HepG2 (cell line): ENCODE measurements around the gene NT5DC2. TPM values are rescaled to one million over a fixed set of nuclear protein-coding genes. Genes with fewer than 3 reads are reported as not detected.
A peak's percentile ranks its signal among the peaks of the same experiment; 100 is the strongest.

Experiments
- GPN1 ChIP-seq: sonication (generic); formaldehyde crosslinking; IDR thresholded peaks from 2 replicates; pipeline ENCODE4 v1.5.1; 2020; ENCODE audit warnings: missing genetic modification reagents, borderline replicate concordance
- HMGA1 ChIP-seq: sonication (generic); formaldehyde crosslinking; conservative IDR thresholded peaks from 2 replicates; pipeline ENCODE4 v1.4.0; 2020; ENCODE audit warnings: missing genetic modification reagents
- HNF4G ChIP-seq, 2 experiments: sonication (generic) in 1 of 2; formaldehyde crosslinking in 1 of 2; IDR thresholded peaks; 2 replicates each; pipeline versions ENCODE4 v1.4.0 to v1.6.1; 2011 to 2020; ENCODE audit warnings: borderline replicate concordance in 2 of 2, low read depth in 2 of 2, mild to moderate bottlenecking in 2 of 2, low read length in 1 of 2, missing genetic modification reagents in 1 of 2, moderate library complexity in 1 of 2
- IRX3 ChIP-seq: sonication (generic); formaldehyde crosslinking; IDR thresholded peaks from 2 replicates; pipeline ENCODE4 v1.8.1; 2023; ENCODE audit warnings: mild to moderate bottlenecking, low read depth, missing genetic modification reagents, borderline replicate concordance
- NCOR1 ChIP-seq: fragments of 200-600 bp; sonication (generic); IDR thresholded peaks from 2 replicates; pipeline ENCODE4 v1.7.0; 2017; ENCODE audit warnings: antibody characterized with exemption, low read length, borderline replicate concordance
- NFRKB ChIP-seq: fragments of 450-650 bp; IDR thresholded peaks from 2 replicates; pipeline ENCODE4 v1.6.1; 2017
- RELA ChIP-seq: sonication (generic); formaldehyde crosslinking; IDR thresholded peaks from 2 replicates; pipeline ENCODE4 v1.4.0; 2020; ENCODE audit warnings: missing genetic modification reagents
- TEF ChIP-seq: sonication (generic); formaldehyde crosslinking; IDR thresholded peaks from 2 replicates; pipeline ENCODE4 v1.5.0; 2020; ENCODE audit warnings: missing genetic modification reagents
- ZBTB20 ChIP-seq: sonication (generic); formaldehyde crosslinking; IDR thresholded peaks from 2 replicates; pipeline ENCODE4 v1.8.1; 2023; ENCODE audit warnings: missing genetic modification reagents, low read depth, mild to moderate bottlenecking, borderline replicate concordance
- ZBTB33 ChIP-seq: sonication (generic); formaldehyde crosslinking; IDR thresholded peaks from 2 replicates; pipeline ENCODE4 v1.4.0; 2020; ENCODE audit warnings: missing genetic modification reagents
- ZNF160 ChIP-seq: sonication (generic); formaldehyde crosslinking; IDR thresholded peaks from 2 replicates; pipeline ENCODE4 v1.8.0; 2022; ENCODE audit warnings: mild to moderate bottlenecking, inconsistent platforms, missing genetic modification reagents
- ZNF274 ChIP-seq: sonication (generic); formaldehyde crosslinking; IDR thresholded peaks from 2 replicates; pipeline ENCODE4 v1.5.1; 2020; ENCODE audit warnings: mild to moderate bottlenecking, missing genetic modification reagents
- ZNF44 ChIP-seq: sonication (generic); formaldehyde crosslinking; IDR thresholded peaks from 2 replicates; pipeline ENCODE4 v1.5.1; 2020; ENCODE audit warnings: mild to moderate bottlenecking, missing genetic modification reagents
- ZNF468 ChIP-seq: sonication (generic); formaldehyde crosslinking; IDR thresholded peaks from 2 replicates; pipeline ENCODE4 v1.8.0; 2022; ENCODE audit warnings: mild to moderate bottlenecking, moderate library complexity, missing genetic modification reagents
- ZNF569 ChIP-seq: sonication (generic); formaldehyde crosslinking; IDR thresholded peaks from 2 replicates; pipeline ENCODE4 v1.5.0; 2020; ENCODE audit warnings: mild to moderate bottlenecking, missing genetic modification reagents, moderate library complexity, borderline replicate concordance
- ZNF615 ChIP-seq: sonication (generic); formaldehyde crosslinking; IDR thresholded peaks from 2 replicates; pipeline ENCODE4 v1.5.0; 2020; ENCODE audit warnings: mild to moderate bottlenecking, missing genetic modification reagents, borderline replicate concordance
- ZNF644 ChIP-seq: IDR thresholded peaks from 2 replicates; pipeline ENCODE4 v1.6.1; 2016; ENCODE audit warnings: low read depth
- polyA plus RNA-seq, 8 experiments: library from polyadenylated mRNA; depleted of rRNA in 3 of 8; stranded (reverse) in 7 of 8; unstranded in 1 of 8; fragments of >200 nt; fragmentation: Illumina TruSeq in 4 of 8; extraction: Trizol in 4 of 8; gene quantifications; 2 replicates each; pipeline versions ENCODE4 v1.2.1 to v1.2.3, GENCODE V29; 2011 to 2016; ENCODE audit warnings: low read depth in 4 of 8, missing spikeins in 1 of 8, mixed read lengths in 1 of 8; ENCODE audit not compliant: insufficient read depth in 1 of 8
- total RNA-seq, 5 experiments: library from RNA; depleted of rRNA; stranded (reverse); fragments of >200 nt; fragmentation: Illumina TruSeq; extraction: Trizol; gene quantifications; 2 replicates each; pipeline ENCODE4 v1.2.3, GENCODE V29; 2016; ENCODE audit warnings: low read depth in 1 of 5
- TF ChIP-seq, protein P1 (sequence below): sonication (generic); formaldehyde crosslinking; IDR thresholded peaks from 2 replicates; pipeline ENCODE4 v1.5.0; 2020; ENCODE audit warnings: mild to moderate bottlenecking, missing genetic modification reagents
- TF ChIP-seq, protein P2 (sequence below): IDR thresholded peaks from 2 replicates; pipeline ENCODE4 v1.6.1; 2016; ENCODE audit warnings: low read depth, missing genetic modification reagents, missing compliant biosample characterization

The NT5DC2 gene
- total and polyA plus RNA-seq, 2 of the 13 experiments (the other 11 are each of a cell fraction or from before 2014, with no cell fraction given) = 131 to 240 TPM

GRCh38 chr3:52533623-52534280 is at the start of gene NT5DC2 (continued):
- no peak for TF ChIP-seq GPN1 (CRISPR knock-in tag)
- TF ChIP-seq ZNF160 = no peak
- TF ChIP-seq NFRKB = no peak
- no peak for TF ChIP-seq RELA (CRISPR knock-in tag)
- TF ChIP-seq, protein P1, sequence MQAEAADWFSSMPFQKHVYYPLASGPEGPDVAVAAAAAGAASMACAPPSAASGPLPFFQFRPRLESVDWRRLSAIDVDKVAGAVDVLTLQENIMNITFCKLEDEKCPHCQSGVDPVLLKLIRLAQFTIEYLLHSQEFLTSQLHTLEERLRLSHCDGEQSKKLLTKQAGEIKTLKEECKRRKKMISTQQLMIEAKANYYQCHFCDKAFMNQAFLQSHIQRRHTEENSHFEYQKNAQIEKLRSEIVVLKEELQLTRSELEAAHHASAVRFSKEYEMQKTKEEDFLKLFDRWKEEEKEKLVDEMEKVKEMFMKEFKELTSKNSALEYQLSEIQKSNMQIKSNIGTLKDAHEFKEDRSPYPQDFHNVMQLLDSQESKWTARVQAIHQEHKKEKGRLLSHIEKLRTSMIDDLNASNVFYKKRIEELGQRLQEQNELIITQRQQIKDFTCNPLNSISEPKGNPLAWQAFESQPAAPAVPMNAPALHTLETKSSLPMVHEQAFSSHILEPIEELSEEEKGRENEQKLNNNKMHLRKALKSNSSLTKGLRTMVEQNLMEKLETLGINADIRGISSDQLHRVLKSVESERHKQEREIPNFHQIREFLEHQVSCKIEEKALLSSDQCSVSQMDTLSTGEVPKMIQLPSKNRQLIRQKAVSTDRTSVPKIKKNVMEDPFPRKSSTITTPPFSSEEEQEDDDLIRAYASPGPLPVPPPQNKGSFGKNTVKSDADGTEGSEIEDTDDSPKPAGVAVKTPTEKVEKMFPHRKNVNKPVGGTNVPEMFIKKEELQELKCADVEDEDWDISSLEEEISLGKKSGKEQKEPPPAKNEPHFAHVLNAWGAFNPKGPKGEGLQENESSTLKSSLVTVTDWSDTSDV (CRISPR knock-in tag) = 0 out of 2 replicates have a peak, but pooled peaks have one; percentile 4
- TF ChIP-seq, protein P2, sequence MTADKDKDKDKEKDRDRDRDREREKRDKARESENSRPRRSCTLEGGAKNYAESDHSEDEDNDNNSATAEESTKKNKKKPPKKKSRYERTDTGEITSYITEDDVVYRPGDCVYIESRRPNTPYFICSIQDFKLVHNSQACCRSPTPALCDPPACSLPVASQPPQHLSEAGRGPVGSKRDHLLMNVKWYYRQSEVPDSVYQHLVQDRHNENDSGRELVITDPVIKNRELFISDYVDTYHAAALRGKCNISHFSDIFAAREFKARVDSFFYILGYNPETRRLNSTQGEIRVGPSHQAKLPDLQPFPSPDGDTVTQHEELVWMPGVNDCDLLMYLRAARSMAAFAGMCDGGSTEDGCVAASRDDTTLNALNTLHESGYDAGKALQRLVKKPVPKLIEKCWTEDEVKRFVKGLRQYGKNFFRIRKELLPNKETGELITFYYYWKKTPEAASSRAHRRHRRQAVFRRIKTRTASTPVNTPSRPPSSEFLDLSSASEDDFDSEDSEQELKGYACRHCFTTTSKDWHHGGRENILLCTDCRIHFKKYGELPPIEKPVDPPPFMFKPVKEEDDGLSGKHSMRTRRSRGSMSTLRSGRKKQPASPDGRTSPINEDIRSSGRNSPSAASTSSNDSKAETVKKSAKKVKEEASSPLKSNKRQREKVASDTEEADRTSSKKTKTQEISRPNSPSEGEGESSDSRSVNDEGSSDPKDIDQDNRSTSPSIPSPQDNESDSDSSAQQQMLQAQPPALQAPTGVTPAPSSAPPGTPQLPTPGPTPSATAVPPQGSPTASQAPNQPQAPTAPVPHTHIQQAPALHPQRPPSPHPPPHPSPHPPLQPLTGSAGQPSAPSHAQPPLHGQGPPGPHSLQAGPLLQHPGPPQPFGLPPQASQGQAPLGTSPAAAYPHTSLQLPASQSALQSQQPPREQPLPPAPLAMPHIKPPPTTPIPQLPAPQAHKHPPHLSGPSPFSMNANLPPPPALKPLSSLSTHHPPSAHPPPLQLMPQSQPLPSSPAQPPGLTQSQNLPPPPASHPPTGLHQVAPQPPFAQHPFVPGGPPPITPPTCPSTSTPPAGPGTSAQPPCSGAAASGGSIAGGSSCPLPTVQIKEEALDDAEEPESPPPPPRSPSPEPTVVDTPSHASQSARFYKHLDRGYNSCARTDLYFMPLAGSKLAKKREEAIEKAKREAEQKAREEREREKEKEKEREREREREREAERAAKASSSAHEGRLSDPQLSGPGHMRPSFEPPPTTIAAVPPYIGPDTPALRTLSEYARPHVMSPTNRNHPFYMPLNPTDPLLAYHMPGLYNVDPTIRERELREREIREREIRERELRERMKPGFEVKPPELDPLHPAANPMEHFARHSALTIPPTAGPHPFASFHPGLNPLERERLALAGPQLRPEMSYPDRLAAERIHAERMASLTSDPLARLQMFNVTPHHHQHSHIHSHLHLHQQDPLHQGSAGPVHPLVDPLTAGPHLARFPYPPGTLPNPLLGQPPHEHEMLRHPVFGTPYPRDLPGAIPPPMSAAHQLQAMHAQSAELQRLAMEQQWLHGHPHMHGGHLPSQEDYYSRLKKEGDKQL (CRISPR knock-in tag) = no peak
- TF ChIP-seq ZBTB33 = no peak
- TF ChIP-seq HMGA1 (CRISPR knock-in tag) = no peak
- no peak for TF ChIP-seq ZNF615
- no peak for TF ChIP-seq ZNF468 (CRISPR knock-in tag)
- TF ChIP-seq TEF (CRISPR knock-in tag) = no peak
- no peak for TF ChIP-seq ZBTB20 (CRISPR knock-in tag)
- TF ChIP-seq ZNF644 (CRISPR knock-in tag) = no peak
- 0 out of 2 replicates have a peak, but pooled peaks have one; percentile 59 for TF ChIP-seq ZNF569 (CRISPR knock-in tag)
- TF ChIP-seq NCOR1 = no peak
- TF ChIP-seq ZNF274 = no peak
- TF ChIP-seq HNF4G (IDR thresholded peaks at IDR 0.05; ENCODE audit: borderline replicate concordance, low read depth, low read length) = peak; percentile 56; the same call in 1 of the 2 replicates
- no peak for TF ChIP-seq HNF4G (CRISPR knock-in tag; IDR thresholded peaks at IDR 0.05; ENCODE audit: borderline replicate concordance, low read depth)
- no peak for TF ChIP-seq IRX3
- TF ChIP-seq ZNF44 (CRISPR knock-in tag) = no peak
